ENCODE measurements around the gene OR51B2.
"Not testable (repeated sequence)": the region's sequence is repeated elsewhere in the genome, so short reads cannot be mapped to it uniquely, and the experiment has no call there.

The OR51B2 gene

DNA sequence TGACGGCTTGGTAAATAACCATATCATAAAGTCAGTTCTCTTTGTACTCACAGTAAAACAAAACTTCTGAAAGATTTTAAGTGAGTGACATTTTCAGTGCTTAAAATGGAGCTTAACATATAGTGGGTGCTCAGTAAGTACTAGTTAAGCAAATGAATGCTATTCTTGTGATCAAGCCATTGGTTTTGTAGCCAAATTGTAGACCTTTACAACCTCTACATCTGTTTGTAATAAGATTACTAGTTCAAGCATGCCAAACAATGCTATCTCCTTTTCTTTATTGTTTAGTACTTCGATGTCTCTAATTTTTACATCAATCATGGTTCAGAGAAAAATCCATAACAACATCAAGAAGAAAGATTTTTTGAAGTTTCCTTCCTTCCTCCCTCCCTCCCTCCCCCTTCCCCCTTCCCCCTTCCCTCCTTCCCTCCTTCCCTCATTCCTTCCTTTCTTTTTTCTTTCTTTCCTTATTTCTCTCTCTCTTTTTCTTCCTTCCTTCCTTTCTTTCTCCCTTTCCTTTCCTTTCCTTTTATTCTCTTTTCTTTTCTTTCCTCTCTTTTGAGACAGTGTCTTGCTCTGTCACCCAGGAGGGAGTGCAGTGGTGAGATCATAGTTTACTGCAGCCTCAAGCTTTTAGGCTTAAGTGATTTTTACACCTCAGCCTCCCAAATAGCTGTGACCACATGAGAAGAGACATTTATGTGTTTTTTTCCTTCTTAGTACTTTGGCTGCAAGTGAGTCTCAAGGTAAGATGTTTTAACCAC lies 16.7 kb downstream of the OR51B2 start:
- FAIRE-seq = no peak

DNA sequence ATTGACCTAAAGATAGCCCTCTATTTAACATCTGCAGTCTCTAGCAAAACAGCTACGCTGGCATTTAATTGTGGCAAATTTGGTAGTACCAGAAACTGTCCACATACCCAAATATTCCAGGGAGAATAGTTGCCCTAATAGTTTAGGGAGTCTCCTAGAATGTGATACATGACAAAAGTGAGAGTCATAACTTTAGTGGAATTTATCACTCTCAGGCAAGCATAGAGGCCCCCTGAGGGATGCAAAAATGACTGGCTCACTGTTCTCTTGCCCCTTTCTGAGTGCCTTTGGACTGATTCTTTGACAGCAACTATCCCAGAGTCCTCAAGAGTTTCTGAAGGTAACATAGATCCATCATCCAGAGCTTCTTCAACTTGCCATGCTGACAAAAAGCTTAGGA lies 20.1 kb downstream of the OR51B2 start:
- FAIRE-seq = no peak

DNA sequence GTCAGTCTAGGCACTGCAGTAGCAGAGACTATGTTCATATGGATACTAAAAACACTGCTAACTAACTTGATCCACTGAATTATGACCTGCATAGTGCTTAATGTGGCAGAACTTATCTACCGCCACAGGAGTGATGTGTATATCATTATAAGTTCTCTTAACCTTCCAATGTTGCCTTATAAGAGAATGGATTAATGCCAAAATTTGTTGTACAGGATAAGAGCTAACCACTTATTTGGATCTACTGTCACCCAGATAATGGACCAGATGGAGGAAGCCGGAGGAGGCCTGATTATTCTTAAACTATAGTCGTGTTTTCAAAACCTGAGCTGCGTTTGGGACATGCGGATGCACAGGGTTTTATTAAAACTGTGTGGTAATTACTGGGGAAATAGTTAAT lies 20.5 kb downstream of the OR51B2 start:
- no peak for FAIRE-seq

DNA sequence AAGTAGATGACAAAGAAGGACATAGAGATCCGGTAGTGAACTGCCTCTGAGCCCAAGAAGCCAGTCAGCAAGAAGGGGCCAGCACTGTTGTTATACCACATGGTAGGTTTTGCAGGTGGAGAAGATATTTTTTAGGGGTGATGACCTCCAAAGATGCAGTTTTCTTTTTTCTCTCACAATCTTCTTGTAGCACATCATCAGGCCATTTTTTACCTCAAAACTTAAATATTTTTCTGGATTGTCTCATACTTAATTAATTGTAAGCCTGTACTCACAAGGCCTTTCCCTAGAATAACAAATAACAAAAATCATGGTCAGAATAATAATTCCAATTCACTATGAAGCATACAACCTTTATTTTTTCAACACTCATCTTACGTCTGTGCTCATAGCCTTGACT lies 22.3 kb downstream of the OR51B2 start, which contains the start of gene OR51B4:
TSS of gene OR51B4 (minus strand) at position 101 of the 400 bp plus-strand sequence. CDS start at position 101, 0 bp downstream.
- FAIRE-seq = no peak

DNA sequence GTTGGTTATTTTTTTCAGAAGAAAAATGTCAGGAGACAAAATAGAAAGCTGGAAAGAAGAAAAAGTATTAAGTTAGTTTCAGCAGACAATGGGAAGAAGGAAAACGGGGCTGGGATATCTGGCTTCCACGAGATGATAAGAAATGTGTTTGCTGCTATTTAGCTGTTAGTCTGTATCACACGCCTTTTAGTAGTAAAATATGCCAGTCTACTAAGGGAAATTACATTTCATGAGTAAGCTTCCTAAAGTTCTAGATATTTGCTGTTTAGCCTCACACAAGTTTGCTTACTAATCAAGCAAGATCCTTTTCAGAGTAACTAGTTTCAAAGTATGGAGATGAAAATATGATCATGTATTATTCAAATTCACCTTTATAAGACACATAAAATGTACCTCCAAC lies 23.8 kb downstream of the OR51B2 start:
- FAIRE-seq = no peak

DNA sequence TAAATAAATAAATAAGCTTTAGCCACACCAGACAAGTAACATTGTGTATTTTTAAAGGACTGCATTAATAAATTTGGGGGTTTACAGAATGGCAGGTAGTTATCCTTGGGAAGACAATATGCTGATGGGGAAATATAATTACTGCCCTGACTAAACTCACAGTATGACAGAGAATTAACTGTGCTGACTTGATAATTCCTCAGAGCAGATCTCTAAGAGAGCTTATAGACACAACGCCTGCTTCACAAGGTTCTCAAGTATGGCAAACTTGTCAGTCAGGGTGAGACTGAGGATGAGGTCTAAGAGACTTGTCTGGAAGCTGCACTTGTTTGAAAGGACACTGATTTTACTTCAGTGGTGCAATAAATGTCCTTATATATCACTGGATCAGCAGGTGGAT lies 25.6 kb downstream of the OR51B2 start:
- no peak for FAIRE-seq

DNA sequence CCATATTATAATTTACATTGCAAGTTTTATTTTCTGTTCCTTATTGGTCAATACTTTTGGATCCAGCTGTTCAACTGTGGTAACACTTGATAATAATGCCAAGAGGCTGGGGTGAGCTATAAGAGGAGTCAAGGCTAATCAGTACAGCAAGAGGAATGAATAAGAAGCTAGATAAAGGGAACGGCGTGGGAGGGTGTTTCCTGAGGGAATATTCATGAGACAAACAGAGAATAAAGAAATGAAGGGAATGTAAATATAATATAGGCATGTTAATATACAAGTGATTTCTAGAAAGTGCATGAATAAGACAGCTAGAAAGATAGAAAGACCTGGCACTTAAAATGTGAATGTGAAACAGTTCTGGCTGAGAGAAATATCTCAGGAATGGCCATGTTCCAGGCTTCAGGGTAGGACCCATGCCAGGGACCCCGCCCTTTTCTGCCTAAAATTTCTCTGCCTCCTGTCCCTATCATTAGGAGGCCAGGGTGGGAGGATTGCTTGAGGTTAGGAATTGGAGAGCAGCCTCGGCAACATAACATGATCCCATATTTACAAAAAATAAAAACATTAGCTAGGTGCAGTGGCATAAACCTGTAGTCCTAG lies 26.3 kb downstream of the OR51B2 start:
- FAIRE-seq = no peak

DNA sequence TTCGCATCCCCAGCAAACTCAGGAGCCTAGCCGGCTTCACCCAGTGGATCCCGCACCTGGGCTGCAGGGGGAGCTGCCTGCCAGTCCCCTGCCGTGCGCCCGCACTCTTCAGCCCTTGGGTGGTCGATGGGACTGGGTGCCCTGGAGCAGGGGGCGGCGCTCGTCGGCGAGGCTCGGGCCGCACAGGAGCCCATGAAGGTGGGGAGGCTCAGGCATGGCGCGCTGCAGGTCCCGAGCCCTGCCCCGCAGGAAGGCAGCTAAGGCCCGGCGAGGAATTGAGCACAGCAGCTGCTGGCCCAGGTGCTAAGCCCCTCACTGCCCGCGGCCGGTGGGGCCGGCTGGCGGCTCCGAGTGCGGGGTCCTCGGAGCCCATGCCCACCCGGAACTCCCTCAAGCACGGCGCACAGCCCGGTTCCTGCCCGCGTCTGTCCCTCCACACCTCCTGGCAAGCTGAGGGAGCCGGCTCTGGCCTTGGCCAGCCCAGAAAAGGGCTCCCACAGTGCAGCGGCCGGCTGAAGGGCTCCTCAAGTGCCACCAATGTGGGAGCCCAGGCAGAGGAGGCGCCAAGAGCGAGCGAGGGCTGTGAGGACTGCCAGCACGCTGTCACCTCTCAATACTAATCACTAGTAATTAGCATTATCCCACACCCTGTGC lies 29.6 kb downstream of the OR51B2 start:
- FAIRE-seq = not testable (repeated sequence)

DNA sequence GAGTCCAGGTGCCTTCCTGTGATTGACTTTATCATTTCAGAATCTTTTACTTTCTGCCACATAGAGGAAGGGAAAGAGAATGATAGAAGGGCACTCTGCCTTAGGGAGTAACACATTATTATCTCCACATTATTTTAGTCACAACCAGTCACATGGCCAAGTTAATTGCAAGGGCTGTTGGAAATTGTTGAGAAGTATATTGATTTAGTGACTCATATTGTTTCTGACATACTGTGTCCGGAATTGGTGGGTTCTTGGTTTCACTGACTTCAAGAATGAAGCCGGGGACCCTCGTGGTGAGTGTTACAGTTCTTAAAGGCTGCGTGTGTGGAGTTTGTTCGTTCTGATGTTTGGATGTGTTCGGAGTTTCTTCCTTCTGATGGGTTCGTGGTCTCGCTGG lies 31.1 kb downstream of the OR51B2 start:
- no peak for FAIRE-seq

DNA sequence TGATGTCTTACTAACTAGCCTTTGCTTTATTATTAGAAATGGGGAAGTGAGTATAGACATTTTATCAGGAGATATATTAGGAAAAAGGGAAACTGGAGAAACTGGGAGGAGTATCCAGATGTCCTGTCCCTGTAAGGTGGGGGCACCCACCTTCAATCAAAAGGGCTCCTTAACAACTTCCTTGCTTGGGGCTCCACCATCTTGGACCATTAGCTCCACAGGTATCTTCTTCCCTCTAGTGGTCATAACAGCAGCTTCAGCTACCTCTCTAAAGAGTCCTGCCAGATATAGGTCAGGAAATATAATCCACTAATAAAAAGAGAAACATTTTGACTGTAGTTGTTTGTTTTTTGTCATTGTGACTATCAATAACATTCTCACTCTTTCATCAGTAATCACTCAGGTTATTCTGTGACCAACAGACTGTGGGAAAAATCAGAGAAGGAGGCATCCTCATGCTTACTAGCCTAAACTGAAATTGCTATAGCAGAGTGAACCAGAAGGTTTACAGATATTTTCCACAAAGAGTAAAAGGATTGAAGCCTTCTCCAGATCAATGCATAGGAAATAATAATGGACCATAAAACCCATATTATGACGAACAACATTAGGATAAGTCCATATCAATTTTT lies 32.8 kb downstream of the OR51B2 start:
- no peak for FAIRE-seq

DNA sequence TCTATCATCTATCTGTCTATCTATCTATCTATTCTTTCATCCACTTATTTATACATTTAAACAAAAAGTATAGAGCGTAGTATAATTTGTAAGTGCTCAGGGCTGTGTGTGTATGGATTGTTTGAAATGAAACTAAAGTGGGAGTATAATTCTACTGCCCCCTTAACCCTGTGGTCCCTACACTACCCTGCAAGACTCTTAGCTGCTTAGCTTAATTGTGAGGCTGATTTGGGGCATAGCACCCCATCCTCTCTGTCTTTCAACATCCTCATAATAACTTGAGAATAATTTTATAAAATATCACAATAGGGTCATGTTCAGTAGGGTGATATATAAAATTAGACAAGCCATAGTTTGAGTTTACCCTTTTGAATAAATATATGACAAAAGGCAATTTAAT lies 34.0 kb downstream of the OR51B2 start:
- no peak for FAIRE-seq

DNA sequence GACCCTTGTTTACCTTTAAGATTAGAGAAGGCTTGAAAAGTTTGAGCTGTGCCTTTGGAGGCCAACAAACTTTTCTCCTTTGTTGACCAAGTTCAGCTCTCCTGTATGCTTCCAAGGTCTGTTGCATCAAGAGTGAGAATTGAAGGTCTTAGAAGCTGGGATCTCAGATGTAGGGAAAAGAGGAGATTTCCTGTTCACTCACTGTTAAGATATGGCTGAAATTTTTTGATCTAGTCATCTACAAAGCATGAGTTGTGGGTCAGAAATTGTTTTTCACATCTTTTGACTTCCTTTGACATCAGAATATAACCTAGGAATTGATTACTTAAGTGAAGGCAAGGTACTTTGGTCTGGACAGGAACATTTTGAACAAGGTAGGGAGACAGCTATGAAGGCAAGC lies 34.4 kb downstream of the OR51B2 start:
- FAIRE-seq = no peak

DNA sequence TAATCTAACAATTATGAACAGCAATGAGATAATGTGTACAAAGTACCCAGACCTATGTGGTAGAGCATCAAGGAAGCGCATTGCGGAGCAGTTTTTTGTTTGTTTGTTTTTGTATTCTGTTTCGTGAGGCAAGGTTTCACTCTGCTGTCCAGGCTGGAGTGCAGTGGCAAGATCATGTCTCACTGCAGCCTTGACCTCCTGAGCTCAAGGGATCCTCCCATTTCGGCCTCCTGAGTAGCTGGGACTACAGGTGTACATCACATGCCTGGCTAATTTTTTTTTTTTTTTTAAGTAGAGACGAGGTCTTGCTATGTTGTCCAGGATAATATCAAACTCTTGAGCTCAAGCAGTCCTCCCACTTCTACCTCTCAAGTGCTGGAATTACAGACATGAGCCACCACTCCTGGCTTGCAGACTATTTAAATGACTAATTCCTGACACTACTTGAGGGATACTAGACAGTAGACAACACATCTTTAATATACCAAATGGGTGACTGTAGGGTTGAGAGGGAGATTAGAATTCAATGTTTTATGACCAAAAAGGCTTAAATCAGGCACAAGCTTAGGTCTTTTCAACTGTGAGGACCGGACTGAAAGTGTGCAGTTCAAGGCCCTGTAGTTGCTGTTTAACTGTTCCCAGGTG lies 35.1 kb downstream of the OR51B2 start:
- FAIRE-seq = no peak

DNA sequence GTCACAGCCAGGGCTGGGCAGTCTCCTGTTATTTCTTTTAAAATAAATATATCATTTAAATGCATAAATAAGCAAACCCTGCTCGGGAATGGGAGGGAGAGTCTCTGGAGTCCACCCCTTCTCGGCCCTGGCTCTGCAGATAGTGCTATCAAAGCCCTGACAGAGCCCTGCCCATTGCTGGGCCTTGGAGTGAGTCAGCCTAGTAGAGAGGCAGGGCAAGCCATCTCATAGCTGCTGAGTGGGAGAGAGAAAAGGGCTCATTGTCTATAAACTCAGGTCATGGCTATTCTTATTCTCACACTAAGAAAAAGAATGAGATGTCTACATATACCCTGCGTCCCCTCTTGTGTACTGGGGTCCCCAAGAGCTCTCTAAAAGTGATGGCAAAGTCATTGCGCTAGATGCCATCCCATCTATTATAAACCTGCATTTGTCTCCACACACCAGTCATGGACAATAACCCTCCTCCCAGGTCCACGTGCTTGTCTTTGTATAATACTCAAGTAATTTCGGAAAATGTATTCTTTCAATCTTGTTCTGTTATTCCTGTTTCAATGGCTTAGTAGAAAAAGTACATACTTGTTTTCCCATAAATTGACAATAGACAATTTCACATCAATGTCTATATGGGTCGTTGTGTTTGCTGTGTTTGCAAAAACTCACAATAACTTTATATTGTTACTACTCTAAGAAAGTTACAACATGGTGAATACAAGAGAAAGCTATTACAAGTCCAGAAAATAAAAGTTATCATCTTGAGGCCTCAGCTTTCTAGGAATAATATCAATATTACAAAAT lies 35.8 kb downstream of the OR51B2 start:
- FAIRE-seq = no peak

DNA sequence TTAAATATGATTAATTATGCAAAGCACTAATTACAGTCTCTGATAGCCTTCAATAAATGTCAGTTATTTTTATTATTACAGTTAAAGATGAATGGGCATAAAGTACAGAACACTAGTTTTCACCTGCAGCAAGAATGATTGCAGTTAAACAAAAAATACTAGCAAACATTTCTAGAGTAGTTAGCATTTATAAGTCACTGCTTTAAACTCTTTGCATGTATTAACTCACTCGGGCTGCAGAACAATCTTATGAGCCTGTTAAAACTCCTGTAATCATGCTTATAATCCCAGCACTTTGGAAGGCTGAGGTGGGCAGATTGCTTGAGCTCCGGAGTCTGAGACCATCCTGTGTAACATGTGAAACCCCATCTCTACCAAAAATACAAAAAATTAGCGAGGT lies 37.2 kb downstream of the OR51B2 start:
- FAIRE-seq = no peak

DNA sequence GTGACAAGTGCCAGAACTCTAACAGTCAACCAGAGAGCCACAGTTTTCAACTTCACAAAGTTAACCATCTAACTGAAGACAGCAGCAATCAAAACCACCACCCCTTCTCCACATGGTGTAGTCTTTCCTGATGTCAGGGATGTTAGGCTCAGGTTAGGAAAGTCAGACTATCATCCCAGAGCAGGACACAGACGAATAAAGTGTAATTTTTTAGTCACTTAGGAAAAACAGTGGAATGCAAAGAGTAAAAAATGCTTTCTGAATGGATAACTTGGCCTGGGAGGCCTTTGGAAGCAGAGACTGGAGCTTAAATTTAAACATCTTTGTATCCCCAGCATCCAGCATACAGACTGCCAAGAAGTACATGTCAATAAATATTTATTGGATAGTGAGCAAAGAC lies 37.7 kb downstream of the OR51B2 start:
- no peak for FAIRE-seq

DNA sequence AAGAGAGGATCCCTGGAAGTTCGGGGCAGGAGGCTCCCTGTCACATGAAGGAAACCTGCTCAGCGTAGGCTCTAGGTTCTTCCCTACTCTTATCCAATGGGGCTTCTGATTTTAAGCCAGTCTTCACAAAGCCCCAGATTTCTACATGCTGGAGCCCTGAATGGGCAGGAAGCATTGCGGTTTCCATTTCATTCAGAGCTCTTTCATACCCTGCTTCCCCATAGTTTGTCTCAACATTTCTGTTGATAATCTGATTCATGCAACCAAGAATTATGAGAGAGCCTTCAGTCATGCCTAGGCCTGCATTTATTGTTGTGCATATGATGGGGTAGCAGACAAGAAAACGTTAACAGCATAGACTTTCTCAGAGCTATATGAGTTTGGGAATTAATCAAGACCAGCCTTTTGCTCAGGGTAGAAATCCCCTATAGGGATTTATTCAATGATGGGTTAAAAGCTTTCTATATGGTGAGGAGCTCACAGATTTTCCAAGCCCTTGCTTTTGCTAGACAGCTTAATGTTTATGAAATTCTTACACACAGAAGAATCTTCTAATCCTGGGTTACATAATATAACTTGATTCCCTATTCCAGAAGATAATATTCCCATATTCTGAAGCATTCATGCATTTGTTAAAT lies 38.3 kb downstream of the OR51B2 start:
- FAIRE-seq = no peak

DNA sequence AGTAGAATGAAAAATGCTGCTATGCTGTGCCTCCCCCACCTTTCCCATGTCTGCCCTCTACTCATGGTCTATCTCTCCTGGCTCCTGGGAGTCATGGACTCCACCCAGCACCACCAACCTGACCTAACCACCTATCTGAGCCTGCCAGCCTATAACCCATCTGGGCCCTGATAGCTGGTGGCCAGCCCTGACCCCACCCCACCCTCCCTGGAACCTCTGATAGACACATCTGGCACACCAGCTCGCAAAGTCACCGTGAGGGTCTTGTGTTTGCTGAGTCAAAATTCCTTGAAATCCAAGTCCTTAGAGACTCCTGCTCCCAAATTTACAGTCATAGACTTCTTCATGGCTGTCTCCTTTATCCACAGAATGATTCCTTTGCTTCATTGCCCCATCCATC lies 39.5 kb downstream of the OR51B2 start:
- FAIRE-seq = no peak

DNA sequence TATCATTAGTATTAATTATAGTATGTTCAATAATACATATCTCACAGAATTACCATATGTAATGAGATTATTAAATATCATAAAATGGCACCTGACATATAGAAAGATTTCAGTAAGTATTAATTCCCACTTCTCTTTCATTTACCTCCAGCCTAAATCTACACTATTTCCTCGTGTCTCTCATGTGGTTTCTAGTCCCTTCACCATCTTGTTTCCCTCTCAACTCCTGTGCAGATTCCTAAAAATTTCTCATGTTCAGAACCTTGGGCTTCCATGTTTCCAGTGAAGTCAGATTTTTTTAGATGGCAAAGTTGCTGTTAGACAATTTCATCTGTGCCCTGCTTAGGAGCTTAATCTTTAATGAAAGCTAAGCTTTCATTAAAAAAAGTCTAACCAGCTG lies 40.2 kb downstream of the OR51B2 start:
- no peak for FAIRE-seq

DNA sequence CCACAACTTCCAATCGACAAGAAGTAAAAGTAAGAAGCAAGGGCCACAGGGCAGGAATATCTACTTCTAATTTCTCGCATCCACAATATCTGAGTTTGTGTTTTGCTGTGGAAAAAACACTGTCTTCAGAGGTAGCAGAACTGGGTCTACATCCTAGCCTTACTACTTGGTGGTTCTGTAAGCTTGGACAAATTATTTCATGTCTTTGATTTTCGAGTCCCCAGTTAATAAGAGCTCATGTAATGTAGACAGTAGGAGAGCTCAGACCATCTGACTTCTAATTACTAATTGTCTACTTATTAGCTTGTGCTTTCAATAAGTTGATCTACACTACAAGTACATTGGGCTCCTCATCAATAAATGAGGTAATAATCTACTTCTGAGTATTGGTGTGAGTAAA lies 41.0 kb downstream of the OR51B2 start:
- FAIRE-seq = no peak

DNA sequence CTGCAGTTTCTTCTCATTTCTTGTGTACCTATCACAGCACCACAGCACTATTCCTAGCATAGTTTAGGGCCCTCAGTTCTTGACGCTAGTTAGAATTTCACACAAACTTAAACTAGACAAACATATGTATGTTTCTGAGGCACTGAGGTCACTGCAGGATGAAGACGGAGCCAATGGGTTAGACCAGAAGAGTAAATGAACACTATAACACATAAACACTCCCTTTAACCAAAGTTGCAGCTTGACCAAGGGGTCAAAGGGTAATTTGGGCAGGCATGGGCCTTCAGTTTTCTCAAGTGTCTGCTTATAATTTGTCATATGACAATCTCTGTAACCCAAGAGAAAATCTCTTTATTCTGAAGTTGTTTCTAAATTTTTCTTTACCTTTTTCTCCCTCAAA lies 41.5 kb downstream of the OR51B2 start:
- FAIRE-seq = no peak

DNA sequence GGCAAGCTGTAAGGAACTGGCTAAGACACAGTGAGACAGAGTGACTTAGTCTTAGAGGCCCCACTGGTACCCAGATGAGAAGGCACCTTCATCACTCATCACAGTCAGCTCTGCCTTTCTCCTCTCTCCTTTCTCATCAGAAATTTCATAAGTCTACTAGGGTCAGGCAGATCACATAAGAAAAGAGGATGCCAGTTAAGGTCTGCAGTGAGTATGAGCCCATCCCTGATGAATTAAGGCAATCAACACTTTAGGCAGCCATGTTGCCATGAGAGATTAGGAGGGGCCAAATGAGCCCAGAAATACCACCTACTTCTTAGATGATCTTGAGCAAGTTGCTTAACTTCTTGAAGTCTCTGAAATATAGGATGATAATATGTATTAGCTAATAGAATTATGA lies 42.5 kb downstream of the OR51B2 start:
- no peak for FAIRE-seq

Data from islet of Langerhans (tissue), 1 donor.